Peyer's patch (tissue), 4 donors: ENCODE measurements around the gene TOR4A.
"Not testable (repeated sequence)": the region's sequence is repeated elsewhere in the genome, so short reads cannot be mapped to it uniquely, and the experiment has no call there.

Experiments
- CTCF ChIP-seq, 6 experiments: fragments of 450-650 bp in 4 of 6; fragments of 200-600 bp in 2 of 6; sonication (generic) in 1 of 6; IDR thresholded peaks; one replicate each; pipeline ENCODE4 v1.5.1; 2017 to 2019; ENCODE audit warnings: antibody characterized with exemption in 6 of 6, mild to moderate bottlenecking in 3 of 6, moderate library complexity in 1 of 6
- POLR2A ChIP-seq, 2 donors: fragments of 450-650 bp; IDR thresholded peaks; one replicate each; pipeline ENCODE4 v1.5.1; 2017; ENCODE audit warnings: antibody characterized with exemption in 2 of 2, mild to moderate bottlenecking in 2 of 2, moderate library complexity in 2 of 2

- TF ChIP-seq CTCF, POLR2A (IDR thresholded peaks at IDR 0.05): not testable (repeated sequence)
These were observed 52.1 kb downstream of the TOR4A start for GRCh38 chr9:137329590-137329989.
